IPS DF 4.7 (cell line): Measurements from ENCODE around the gene NR1D1.

Experiments
- DNase-seq: peaks from one replicate; pipeline ENCODE4 v3.0.0-alpha.2; 2013; ENCODE audit warnings: low spot score; ENCODE audit errors: extremely low read depth

The NR1D1 gene

DNA sequence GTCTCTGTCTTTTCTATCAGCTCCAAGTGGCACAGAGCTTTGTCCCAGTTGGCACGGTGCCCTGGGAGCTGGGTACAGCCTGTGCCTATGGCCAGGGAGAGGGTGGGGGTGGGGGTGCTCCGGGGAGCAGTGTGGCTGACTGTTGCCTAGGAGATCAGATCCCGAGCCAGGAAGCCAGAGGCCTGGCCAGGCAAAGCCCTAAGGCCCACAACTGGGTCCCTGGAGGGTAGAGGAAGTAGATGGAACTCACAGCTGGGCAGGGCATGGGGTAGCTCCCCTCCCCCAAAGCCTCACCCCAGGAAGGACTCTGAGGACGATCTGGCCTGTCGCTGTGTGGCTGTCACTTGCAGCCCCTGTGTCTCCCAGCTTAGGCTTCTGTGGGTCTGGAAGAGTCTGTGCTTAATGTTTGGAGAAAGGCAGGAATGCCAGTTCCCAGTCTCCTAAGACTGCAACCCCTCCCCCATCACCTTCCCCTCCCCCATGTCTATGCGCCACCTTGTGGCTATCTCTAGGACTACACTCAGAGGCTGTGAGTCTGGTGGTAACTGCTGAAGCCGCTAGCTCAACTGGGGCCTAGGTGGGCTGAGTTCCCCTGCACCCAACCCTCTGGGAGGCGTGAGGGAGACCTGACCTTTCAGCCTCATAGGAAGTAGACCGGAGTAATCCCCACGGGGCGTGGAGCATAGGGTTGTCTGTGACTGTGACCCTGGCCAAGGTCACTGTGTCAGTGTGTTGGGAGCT lies 25.0 kb downstream of the NR1D1 start:
- no peak for DNase-seq

DNA sequence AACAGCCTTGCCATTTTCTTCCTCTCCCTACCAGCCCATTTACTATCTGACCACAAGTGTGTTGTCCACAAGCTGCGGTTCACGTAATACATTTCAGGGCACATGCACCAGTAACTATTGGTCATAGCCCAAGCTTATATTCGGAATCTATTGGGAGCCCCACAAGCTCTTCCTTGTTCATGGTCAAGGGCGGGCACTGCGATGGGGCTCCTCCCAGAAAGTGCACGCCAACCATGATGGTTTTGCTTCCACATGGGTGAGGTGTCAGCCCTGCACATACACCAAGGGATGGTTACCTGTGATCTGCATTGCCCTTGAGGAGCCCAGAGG lies 25.6 kb downstream of the NR1D1 start:
- no peak for DNase-seq

DNA sequence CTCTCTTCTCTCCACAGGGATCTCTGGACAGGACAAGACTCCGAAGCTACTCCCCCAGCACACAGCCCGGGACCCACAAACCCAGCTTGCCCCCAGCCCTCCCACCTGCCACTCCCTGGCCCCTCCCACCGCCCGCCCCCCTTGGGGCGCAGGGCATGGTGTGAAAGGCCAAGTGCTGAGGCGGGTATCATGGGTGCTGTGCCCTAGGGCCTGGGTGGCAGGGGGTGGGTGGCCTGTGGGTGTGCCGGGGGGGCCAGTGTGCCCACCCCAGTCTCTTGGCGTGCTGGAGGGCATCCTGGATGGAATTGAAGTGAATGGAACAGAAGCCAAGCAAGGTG lies 26.2 kb downstream of the NR1D1 start:
- no peak for DNase-seq

DNA sequence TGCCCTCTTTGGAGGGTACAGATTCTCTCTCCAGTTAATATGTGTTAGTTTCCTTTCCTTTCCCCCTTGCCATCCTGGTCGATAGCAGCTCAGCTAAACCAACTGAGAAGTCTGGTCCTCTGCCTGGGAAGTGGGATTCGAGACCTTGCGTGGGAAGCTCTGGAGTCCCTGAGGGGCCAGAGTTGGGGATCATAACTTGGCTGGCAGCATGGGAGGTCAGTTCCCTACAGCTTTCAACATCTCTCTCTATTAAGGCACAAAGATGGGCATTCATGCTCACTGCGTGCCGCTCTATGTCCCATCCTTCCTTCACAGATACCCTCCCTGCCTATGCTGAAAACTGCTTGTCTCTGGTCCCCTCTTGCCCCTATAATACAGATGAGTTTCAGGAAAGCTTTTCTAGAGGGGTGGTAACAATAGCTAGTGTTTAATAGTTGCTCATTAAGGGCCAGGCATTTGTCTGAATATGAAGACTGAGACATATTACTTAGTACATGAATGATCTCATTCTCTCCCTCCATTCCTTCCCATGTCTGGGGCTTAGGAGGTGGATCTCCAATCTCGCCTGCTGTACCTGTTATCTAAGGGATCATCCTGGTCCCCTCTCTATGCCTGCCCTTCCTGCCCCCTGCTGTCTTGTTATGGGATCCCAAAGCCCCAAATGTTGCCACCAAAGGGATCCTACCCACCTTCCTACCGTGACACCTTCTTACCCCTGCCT lies 26.8 kb downstream of the NR1D1 start:
- no peak for DNase-seq

DNA sequence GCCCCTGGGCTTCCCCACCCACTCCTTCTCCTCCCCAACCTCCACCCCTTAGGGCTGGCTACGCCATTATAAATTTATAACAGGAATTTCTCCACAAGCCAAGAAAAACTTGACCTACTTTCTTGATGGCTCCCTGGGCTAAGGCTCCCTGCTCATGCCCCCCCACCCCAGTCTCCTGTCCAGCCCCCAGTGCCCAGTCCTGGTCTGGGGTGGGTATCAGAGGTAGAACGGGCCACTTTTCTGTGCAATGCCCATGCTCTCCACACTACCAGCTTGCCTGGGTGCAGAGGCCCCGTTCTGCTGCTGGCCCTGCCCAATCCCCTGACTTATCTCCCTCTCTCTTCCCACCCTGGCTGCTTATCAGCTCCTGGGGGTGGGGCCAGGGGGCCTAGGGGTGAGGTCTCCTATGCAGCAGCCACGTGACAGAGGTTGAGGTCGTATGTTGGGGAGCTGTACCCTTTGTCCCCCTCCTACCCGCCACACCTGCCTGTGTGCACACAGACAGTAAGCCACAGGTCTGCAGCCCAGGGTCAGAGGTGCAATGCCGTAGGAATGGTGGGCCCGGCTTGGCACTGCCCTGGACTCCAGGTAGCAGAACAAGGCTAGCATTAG lies 27.5 kb downstream of the NR1D1 start:
- no peak for DNase-seq

DNA sequence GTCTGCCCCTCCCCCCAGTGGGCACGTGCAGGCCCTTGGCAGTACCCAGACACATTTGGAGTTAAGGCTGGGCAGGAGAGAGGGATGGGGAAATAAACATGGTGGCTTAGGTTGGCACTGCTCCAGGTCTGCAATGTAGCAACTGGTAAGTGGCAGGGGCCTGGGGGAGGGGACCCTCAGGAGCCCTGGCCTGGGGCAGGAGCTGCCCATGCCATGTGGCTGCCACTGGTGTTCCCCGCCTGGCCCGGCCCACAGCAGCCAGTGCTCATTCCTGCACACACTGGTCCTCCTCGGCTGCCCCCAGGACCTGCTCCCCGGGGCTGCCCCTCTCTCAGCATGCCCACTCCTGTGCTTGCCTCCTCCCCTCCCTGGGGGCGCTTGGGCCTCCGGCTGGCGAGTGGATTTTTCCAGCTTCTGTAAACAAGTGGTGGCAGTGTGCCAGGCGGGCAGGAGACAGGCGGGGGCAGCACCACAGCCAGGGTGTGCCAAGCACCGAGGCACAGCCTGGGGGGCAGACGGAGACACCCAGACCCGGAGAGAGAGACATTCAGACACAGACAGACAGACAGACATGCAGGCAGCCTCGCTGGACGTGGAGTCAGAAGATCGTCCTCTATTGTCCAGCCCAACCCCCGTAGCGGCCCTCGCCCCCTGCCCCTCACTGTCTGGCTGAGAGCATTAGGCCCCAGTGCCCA lies 28.2 kb downstream of the NR1D1 start:
- DNase-seq, result no peak

DNA sequence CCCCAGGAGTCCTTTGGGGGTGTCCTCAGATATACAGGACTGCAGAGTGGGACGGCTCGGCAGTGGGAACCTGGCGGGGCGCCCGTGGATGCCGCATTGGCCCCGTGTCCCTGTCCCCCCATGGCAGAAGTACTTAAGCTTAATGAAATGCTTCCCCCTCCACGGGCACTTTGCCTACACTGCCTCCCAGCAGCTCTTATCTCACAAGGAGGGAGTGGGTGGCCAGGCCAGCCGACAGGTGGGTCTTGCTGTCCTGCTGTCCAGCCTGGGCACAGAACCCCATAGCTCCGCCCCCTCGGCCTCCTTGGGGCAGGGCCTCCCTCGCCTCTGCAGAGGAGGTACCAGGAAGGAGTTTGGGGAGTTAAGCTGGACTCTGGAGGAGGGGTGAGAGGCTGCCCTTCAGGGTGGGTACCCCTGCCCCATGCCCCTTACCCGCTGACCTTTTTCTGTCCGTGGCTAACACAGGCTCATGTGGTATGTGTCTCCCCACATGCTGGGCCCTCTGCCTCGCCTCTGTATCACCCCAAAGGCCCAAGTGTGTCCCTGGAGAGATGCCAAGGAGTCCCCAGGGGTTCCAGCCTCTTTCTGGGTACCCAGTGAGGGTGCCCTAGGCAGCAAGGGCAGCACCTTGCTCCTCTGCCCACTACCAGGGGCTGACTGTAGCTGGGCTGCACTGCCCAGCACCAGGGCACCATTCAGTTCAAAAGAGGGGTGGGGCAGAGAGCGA lies 28.9 kb downstream of the NR1D1 start:
- DNase-seq, result no peak

DNA sequence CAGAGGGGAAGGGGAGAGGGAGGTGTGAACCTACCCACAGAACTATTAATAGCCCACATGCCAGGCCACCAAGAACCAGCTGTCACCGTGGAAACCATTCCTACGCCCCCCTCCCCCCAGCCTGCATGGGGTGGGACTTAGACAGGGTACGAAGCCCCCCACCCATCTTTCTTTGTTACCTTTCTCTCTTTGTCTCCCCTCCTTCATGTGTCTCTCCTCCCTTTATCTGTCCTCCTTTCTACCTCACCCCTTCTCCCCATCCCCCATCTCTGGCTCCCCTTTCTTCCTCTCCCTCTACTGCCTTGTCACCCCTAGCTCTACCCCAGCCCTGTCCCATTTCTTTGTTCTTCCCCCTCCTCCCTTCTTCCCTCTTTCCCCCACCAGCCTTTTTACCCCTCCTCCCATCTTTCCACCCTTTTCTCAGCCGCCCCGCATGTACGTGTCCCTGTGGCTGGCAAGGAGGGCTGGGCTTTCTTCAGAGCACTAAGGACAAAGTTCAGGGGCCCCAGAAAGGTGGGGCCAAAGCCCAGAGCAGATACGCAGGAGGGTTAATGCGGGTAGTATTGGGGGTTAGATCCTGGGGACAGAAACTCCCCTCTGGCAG lies 29.6 kb downstream of the NR1D1 start:
- DNase-seq, result no peak

DNA sequence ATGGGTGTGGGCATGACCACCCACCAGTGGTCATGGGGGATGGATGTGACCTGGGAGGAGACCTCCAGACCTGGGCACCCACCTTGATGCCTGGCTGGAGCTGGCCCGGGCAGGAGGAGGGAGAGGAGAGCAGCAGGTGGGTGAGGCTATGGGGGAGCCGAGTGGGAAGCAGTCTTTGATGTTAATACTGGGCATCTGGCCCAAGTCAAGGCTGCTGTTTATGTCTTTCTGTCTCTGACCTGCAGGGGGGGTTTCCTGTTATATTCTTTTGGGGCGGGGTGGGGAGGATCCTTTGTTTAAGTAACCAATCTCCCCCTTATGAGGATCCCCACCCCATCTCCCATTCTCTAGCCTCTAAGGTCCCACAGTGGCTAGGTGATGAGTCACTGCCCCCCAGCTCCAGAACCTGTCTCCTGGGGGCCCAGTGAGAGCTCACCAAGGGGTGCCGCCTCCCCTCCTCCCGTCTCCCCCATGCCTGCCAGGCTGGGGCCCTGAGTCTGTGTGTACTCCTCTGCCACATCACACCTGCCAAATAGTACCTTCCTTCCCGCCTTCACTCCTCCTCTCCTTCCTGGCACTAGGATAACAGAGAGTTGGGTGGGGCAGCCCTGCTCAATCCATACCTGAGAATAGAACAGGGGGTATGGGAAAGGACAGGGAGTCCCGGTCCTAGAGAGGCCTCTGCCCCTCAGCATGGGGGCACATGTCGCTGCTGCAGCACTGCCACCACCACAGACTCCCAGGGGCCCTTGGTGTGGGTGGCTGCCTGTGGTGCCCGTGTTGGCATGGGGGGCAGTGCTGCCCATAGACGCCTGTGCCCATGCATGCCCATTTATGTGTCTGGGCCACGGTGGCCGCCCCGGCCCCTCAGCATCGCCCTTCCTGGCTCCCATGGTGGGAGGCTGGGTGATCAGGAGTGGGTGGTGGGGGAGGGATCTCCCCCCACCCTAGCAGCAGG lies 30.4 kb downstream of the NR1D1 start:
- no peak for DNase-seq

DNA sequence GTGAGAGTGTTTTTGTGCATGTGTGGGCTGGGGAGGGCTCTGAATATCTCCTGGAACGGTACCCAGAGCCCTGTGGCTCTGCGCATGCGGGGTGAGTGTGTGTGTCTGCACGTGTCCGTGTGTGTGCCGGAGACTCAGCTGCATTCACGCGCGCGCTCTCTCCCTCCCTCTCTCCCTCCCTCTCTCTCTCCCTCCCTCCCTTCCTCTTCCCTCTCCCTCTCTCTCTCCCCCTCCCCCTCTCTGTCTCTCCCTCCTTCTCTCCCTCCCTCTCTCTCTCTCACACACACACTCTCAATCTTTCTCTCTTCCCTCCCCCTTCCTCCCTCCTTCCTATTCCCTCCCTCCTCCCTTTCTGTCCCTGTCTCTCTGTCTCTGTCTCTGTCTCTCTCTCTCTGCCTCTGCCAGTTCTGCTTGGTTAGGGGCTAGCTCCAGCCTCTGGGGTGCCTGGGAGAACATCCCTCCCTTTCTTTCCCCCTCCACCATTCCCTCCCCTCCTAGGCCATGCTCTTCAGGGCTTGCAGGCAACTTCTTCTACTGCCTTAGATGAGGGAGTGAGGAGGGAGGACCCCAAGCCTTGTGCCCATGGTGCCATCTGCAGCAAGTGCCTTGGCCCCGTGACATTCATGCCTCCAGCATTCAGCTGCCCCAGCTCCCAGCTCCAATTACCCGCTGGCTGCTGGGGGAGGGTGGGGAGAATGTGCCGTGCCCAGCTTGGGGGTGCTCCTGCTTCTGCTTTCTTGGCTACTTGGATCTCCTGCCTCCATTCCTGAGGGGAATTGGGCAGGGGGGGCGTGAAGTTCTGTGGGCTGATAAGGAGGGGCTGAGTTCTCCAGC lies 31.3 kb downstream of the NR1D1 start:
- no peak for DNase-seq

- DNase-seq, result no peak
Measured at GRCh38 chr17:40068584-40068916, 31.8 kb downstream of the NR1D1 start.

DNA sequence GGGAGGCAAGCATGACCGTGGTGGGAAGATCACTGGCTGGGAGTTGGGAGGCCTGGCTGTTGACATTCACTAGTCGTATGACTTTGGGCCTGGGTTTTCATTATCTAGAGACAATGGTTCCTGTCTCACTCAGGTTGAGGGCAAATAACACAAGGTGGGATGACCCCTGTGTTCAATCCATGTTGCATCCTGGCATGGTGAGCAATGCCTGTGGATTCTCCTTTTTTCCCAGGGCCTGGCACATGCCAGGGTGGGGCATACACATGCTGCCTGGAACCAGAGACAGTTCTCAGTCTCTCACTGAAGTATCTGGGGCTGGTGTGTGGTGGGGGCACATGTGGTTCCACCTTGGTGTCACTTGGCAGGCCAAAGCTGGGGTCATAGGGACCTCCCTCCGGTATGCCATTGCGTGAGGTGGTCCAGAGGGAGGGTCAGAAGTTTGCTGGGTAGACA lies 32.2 kb downstream of the NR1D1 start:
- no peak for DNase-seq

DNA sequence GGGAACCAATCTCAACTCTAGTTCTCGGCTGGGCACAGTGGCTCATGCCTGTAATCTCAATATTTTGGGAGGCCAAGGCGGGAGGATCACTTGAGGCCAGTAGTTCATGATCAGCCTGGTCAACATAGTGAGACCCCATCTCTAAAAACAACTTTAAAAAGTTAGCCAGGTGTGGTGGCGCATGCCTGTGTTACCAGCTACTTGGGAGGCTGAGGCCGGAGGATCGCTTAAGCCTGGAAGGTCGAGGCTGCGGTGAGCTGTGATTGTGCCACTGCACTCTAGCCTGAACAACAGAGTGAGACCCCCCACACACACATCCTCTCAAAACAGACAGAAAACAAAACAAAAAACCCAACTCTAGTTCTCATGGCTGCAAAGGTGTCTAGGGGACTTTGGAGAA lies 32.7 kb downstream of the NR1D1 start:
- DNase-seq, result no peak

DNA sequence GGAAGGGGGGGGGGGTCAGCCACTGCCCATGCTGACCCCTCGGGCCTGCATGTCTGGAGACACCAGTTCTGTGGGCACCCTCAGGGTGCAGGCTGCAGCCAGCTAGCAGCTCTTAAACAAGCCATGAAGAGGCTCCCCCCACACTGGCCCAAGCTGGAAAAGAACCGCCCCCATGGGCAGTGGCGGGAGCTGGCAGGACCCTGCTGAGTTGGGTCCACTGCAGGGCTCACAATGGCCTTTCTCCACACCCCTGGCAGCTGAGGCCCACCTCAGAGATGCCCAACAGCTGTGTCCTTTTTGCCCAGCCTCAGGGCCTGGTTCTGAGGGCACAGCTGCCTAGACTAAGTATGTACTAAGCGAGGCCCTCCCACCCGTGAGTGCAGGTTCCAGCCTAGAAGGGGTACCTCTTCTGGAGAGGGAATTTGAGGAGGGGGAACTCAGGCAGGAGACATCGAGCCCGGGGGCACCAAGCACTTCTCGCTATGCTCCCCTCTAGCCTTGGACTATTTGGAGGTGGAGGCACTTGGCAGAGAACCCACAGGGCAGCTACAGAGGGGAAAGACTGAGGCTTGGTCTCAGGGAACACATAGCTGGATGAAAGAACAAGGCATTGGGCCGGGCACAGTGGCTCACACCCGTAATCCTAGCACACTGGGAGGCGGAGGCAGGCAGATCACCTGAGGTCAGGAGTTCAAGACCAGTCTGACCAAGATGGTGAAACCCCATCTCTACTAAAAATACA lies 34.4 kb downstream of the NR1D1 start:
- DNase-seq, result no peak

- DNase-seq, result no peak
Measured at GRCh38 chr17:40064971-40065768, 35.2 kb downstream of the NR1D1 start.

GRCh38 chr17:40063901-40064531 lies 36.4 kb downstream of the NR1D1 start:
- no peak for DNase-seq

DNA sequence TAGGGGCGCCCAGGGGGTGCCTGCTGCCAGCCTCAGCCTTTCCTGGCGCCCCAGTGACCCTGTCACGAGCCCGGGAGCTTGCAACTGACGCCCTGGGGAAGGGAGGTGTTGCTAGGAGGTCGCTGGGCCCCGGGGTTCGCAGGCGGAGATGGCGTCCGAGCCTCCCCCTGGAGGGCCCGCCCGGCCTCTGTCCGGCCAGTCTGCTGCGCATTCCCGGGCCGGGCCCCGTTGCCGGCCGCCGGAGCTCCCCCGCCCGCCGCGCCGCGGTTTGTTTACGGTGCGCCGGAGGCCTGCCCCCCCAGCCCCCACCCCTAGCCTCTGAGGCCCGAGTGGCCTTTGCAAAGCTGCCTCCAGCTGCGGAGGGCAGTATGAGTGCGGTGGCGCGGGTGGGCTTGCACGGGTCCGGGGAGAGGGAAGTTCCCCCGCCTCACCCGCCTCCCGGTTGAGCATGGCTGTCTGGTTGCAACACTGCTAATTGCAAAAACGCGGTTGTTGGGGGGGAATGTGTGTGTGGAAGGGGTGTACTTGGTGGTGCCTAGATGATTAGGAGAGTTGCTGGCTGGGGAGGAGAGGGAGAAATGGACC lies 37.1 kb downstream of the NR1D1 start:
- no peak for DNase-seq
